HG03025 (cell line): ENCODE data around the gene CLCN2.
"Not testable (repeated sequence)": the region's sequence is repeated elsewhere in the genome, so short reads cannot be mapped to it uniquely, and the experiment has no call there.

Experiments used
- ATAC-seq: cut with Tn5 transposase; IDR thresholded peaks from one replicate; pipeline ENCODE4 v1.9.1; 2021; ENCODE audit warnings: mild to moderate bottlenecking, moderate library complexity; ENCODE audit not compliant: unreplicated experiment, low FRiP score

Gene CLCN2

DNA sequence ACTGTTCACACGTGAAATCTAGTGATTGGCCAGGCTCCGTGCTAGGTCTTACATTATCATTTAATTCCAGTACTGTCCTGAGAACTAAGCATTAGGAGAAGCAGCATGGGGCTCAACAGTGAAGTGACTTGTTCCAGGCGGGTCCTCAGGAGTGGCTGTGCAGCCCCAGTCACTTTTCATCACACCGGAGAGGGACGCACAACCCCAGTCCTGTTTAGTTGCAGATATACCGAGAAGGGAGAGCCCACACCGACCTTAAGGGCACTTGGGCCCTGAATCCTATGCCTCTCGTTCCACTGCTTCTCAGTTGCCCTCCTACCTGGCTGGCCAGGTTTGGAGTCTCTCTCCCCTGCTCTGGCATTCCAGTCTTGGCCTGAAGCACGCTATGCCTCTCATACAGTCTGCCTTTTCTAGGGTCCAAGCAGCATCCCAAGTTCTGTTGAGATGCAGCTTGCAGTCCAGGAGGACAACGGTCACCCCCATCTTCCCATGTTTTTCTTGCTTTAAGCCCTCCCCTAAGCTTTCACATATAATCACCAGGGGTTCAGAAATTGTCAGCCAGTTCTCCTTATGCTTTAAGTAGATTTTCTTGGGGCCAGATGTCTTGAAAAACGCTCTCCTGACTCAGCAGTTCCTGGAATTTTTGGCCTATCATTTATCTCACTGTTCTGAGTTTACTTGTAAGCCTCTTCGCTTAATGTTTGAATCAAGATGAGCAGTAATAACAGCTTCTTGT is 13.9 kb downstream of the CLCN2 start:
- no peak for ATAC-seq

DNA sequence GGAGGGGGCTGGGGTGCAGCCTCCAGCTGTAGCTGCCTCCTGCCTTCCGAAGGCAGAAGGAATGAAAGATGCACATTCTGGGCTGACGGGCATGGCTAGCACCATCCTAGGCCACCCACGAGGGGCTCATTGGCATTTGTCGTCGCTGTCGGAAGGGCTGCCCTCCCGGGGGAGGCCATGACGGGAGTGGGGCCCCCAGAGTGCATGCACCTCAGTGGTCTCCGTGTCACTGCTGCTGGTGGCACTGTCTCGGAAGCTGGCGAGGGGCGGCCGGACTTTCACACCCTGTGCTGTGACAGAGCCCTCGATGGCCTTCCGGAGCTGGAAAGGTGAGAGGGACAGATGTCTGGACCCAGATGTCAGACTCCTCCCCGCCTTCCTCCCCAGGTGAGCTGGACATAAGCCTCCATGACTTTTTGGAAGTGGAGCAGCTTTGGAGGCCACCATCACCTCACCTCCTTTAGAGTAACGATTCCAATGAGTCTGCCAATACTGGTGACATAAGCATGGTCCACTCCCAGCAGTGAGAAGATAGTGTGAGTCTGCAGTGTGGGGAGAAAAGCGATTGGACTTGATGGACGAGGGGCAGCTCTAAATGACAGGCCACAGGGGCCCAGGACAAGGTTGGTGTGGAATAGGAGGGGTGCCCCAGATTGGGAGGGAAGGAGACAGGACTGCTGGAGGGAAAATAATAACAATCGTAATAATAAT is 14.8 kb downstream of the CLCN2 start:
- ATAC-seq = no peak

DNA sequence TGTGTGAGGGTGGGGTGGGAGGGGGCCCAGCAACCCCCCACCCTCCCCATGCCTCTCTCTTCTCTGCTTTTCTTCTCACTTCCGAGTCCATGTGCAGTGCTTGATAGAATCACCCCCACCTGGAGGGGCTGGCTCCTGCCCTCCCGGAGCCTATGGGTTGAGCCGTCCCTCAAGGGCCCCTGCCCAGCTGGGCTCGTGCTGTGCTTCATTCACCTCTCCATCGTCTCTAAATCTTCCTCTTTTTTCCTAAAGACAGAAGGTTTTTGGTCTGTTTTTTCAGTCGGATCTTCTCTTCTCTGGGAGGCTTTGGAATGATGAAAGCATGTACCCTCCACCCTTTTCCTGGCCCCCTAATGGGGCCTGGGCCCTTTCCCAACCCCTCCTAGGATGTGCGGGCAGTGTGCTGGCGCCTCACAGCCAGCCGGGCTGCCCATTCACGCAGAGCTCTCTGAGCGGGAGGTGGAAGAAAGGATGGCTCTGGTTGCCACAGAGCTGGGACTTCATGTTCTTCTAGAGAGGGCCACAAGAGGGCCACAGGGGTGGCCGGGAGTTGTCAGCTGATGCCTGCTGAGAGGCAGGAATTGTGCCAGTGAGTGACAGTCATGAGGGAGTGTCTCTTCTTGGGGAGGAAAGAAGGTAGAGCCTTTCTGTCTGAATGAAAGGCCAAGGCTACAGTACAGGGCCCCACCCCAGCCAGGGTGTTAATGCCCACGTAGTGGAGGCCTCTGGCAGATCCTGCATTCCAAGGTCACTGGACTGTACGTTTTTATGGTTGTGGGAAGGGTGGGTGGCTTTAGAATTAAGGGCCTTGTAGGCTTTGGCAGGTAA is 15.9 kb downstream of the CLCN2 start:
- no peak for ATAC-seq

DNA sequence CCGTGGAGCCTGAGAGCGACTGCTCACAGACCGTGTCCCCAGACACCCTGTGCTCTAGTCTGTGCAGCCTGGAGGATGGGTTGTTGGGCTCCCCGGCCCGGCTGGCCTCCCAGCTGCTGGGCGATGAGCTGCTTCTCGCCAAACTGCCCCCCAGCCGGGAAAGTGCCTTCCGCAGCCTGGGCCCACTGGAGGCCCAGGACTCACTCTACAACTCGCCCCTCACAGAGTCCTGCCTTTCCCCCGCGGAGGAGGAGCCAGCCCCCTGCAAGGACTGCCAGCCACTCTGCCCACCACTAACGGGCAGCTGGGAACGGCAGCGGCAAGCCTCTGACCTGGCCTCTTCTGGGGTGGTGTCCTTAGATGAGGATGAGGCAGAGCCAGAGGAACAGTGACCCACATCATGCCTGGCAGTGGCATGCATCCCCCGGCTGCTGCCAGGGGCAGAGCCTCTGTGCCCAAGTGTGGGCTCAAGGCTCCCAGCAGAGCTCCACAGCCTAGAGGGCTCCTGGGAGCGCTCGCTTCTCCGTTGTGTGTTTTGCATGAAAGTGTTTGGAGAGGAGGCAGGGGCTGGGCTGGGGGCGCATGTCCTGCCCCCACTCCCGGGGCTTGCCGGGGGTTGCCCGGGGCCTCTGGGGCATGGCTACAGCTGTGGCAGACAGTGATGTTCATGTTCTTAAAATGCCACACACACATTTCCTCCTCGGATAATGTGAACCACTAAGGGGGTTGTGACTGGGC is 16.7 kb downstream of the CLCN2 start:
- no peak for ATAC-seq

DNA sequence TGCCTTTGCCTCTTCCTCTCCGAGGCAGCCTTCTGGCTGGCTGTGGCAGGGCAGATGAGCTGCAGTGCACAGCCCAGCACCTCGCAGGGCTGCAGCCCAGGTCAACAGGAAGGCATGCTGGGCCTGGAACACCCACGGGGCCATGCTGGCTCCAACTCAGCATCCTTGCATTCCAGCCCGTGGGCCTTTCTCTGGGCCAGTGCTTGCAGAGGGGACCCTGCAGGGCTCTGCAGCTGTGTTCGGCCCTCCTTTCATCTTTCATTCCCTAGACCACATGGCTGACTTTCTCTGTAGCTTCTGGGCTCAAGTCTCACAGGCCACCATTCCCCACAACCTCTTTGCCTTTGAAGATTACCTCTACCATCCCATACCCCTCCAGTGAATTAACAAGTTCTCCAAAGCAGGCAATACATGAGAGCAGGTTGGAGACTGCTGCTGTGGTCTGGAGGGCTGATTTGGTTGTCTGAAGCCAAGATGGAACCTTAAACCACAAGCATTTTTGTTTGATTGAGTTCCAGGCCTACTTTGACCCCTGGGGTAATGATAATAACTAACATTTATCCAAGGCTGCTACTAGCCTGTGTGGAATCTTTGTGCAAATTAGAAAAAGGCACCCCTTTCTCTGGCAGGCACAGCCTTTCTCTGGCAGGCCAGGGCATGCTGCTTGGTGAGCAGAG is 18.1 kb downstream of the CLCN2 start:
- ATAC-seq = no peak

DNA sequence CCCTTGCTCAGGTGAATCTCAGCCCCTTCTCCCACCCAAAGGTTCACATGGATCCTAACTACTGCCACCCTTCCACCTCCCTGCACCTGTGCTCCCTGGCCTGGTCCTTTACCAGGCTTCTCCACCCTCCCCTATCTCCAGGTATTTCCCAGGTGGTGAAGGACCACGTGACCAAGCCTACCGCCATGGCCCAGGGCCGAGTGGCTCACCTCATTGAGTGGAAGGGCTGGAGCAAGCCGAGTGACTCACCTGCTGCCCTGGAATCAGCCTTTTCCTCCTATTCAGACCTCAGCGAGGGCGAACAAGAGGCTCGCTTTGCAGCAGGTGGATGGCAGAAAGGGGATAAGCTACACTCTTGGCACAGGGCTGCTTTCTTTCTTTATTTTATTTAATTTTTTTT is 19.5 kb downstream of the CLCN2 start:
- no peak for ATAC-seq

DNA sequence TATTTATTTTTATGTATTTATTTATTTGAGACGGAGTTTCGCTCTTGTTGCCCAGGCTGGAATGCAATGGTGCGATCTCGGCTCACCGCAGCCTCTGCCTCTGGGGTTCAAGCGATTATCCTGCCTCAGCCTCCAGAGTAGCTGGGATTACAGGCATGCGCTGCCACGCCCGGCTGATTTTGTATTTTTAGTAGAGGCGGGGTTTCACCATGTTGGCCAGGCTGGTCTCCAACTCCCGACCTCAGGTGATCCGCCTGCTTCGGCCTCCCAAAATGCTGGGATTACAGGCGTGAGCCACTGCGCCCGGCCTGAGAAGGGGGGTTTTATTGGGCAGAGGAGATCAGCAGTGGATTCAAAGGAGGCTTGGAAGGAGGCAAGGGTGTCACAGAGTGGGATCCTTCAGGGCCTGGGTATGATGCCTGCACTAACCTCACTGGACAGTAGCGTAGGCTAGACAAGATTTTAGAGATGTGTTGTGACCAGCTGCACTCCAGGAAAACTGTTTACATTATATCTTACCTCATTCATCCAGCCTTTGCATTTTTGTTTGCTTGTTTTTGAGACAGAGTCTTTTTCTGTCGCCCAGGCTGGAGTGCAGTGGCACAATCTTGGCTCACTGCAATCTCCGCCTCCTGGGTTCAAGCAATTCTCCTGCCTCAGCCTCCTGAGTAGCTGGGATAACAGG is 21.8 kb downstream of the CLCN2 start:
- not testable (repeated sequence) for ATAC-seq

DNA sequence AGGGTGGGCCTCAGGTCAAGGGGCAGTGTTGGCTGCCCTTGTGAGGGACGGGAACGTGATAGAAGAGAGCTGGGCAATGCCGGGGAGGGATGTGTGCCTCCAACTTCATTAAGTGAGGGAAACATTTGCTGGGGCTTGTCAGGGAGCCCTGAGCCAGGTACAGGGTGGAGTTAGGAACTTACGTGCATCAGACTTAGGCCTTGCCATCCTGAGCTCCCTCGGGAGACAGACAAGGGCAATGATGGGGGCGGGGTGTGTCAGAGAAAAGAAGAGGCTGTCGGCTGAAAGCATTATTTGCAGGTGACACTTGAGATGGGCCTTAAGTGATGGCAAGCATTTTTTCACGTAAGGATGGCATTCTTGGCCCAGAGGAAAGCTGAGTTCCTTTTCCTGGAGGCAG is 22.4 kb downstream of the CLCN2 start:
- ATAC-seq = no peak

DNA sequence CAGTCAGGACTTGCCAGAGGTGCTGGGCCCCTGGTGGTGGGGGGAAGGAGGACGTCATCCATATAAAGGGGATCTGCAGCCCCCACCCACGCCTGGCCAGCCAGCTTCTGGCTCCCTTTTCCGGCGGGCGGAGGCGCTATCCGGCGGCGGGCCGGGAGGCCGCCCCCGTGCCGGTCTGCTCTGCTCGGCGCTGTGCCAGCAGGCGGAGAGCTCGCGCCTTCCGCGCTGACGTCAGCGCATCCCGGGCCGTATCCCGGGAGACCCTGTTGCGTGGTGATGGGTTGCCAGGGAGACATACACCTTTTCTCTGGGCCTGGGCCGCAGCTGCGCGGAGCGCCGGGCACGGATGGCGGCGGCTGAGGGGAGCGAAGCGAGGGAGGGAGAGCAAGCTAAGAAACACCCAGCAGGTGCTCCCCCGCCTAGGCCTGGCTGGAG is 22.9 kb downstream of the CLCN2 start:
- ATAC-seq = no peak

DNA sequence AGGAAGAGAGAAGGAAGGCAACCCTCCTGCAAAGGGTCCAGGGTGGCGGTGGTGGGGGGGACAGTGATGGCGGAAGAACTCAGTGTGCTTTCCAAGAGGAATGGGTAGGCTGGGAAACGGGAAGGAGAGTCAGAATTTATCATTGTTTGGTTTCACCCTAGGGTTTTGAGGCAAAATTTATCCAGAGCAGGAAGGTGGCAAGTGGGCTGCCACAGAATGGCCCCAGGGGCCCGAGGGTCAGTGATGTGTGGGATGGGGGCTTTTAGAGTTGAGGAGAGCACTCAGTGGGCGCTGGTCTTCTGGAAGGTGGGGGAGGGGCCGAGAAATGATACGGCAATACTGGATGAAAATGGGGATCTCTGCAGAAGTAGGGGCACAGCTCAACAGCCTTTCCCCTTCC is 23.4 kb downstream of the CLCN2 start:
- no peak for ATAC-seq

DNA sequence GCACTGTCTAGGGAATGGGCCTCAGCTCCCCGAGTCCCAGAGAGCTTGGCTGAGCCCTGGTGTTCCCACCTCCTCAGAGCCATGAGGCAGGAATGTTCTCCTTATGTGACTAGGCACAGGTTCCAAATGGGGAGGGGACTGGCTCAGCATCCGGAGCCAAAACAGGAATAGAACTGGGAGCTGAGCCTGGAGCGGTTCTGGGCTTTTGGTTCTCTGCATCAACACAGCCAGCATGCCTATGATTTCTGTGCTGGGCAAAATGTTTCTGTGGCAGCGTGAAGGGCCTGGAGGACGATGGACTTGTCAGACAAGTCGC is 24.0 kb downstream of the CLCN2 start, which contains the start of gene FAM131A:
TSS of gene FAM131A (plus strand) at position 202 of the 316 bp plus-strand sequence. CDS start at position 233, 31 bp downstream.
- no peak for ATAC-seq

DNA sequence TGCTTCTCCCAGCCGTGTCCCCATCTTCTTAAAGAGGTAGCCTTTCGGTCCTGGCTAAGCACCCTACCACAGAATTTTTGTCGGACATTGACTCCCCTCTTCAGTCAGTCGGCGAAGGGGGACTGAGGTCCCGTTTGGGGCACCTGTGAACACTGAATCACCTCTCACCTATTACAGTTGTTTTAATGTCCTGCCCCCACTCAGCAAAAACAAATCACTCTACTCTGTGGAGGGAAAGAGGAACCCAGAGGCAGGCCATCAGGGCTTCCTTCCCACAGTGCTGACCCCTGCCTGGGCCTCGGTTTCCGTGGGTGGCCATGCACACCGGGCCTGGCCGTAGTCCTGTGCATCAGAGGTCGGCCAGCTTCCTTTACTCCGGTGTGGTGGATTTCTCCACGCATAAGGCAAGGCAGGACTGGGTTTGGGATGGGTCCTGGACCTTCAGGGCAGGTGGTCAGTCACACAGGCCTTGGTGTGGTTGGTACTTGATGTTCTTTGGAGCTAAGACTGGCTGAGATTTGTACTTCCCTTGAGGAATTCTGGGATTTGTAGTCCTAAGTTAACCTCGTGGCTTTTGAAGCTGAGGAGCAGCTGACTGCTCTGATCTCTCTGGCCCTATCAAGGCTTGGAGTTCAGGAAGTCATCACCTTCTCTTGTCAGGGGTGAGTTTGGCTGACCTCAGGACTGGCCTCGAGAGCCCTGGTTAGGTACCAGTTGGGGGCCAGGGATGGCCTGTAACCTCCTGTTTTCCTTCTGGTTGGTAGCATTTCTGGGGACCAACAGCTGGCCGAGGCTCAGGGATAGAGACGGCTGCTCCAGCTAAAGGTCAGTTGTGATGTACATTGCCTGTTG is 24.6 kb downstream of the CLCN2 start:
- no peak for ATAC-seq

DNA sequence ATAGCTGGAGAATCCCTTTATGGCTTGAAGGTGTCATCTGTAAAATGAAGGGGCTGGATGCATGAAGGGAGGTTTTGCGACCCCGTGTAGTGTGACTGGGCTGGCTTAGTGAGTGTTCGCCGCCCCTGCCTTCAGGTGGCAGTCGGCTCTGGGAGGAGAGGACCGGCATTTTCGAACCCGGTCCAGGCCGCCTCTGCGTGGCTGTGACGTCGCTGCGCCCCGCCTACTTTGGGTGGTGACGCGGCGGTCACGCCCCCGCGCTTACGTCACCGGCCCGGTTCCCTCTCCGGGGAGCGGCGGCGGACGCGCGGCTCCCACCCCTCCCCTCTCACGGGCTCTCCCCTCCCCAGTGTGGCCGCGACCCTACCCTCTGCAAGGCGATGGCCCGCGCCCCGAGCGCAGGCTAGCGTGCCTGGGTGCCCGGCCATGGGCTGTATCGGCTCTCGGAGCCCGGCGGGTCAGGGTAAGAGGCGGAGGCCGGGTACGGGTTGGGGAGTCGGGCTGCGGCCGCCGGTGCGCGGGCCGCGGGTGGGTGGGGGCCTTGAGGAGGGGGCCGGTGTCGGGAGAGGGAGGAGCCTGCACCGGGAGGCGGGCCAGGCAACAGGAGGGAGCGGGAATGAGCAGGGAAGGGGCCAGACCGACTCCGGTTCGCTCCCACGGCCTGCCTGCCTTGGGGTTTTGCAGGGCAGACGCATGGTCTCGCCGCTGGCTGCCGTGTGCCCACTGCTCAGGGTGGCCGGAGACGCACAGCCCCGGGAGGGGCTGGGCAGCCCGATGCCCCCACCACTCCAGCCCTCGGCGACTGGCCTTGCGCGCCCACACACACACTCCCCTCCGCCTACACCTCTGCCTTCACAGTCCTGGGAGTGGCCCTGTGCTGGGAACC is 25.5 kb downstream of the CLCN2 start:
- no peak for ATAC-seq

DNA sequence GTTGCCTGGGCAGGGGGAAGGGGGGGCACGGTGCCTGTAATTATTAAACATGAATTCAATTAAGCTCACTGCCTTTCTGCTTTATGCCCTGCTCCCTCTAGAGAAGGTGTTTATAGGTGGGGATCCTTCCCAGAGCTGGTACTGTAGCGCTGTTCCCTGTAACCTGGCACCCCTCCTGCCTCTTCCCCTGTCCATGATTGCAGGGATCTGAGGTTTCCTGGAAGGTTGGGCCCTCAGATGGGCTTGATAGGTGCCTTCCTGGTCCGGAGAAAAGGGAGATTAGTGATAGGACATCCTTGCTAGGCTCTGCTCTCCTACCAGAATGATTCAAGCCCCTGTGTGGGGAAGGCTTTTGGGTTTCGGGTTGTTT is 26.1 kb downstream of the CLCN2 start:
- no peak for ATAC-seq

DNA sequence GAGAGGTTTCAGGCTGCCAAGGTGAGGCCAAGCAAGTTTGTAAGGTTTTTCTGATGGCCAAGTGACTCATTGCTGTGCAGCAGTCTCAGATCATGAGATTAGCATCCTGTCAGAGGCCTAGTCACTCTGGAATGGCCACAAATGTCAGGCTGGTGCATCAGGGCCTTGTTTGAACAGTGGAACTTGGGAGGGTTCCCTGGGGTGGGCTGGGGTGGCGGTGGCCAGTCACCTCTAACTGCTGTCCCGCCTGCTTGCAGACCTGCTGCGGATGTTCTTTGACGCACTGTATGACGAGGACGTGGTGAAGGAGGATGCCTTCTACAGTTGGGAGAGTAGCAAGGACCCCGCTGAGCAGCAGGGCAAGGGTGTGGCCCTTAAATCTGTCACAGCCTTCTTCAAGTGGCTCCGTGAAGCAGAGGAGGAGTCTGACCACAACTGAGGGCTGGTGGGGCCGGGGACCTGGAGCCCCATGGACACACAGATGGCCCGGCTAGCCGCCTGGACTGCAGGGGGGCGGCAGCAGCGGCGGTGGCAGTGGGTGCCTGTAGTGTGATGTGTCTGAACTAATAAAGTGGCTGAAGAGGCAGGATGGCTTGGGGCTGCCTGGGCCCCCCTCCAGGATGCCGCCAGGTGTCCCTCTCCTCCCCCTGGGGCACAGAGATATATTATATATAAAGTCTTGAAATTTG is 26.8 kb downstream of the CLCN2 start:
- ATAC-seq = no peak

DNA sequence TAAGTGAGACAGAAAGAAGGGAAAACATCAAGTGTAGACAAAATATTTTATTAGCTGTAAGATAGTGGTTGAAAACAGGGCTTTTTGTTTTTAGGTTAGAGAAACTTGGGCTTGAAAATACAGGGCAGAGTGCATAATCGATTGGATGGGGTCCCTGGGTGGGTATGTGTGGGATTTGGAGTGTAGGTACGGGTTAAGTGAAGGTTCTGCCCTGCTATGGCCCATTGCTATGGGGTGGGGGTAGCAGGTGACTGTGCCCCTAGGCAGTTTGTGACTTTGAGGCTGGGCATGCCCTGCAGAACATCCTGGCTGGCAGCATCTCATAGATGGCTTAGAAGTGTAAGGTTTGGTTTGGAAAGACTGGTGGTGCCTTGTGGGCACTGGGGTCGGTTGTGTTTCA is 27.7 kb downstream of the CLCN2 start:
- ATAC-seq = no peak

DNA sequence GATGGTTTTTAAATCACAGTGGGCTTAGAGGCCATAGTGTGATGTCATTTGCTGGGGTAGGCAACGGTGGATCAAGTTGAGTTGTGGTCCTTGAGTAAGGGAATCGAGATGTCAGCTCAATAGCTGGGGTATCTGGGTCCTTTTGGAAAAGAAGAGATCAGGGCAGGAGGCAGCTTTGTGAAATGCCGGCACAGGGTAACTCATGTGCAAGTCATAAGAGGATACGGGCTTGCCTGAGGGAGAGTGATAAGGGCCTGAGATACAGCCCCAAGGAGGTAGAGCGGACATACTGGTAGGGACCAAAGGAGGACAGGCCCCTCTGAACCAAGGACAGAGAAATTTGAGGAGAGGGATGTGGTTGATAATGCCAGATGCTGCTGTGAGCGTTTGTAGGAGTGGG is 28.2 kb downstream of the CLCN2 start:
- no peak for ATAC-seq
